GM21423 (cell line): ENCODE data around the gene RFX3.

Experiments used
- ATAC-seq: cut with Tn5 transposase; IDR thresholded peaks from one replicate; pipeline ENCODE4 v1.9.1; 2021; ENCODE audit warnings: mild to moderate bottlenecking, moderate library complexity; ENCODE audit not compliant: unreplicated experiment

The RFX3 gene

DNA sequence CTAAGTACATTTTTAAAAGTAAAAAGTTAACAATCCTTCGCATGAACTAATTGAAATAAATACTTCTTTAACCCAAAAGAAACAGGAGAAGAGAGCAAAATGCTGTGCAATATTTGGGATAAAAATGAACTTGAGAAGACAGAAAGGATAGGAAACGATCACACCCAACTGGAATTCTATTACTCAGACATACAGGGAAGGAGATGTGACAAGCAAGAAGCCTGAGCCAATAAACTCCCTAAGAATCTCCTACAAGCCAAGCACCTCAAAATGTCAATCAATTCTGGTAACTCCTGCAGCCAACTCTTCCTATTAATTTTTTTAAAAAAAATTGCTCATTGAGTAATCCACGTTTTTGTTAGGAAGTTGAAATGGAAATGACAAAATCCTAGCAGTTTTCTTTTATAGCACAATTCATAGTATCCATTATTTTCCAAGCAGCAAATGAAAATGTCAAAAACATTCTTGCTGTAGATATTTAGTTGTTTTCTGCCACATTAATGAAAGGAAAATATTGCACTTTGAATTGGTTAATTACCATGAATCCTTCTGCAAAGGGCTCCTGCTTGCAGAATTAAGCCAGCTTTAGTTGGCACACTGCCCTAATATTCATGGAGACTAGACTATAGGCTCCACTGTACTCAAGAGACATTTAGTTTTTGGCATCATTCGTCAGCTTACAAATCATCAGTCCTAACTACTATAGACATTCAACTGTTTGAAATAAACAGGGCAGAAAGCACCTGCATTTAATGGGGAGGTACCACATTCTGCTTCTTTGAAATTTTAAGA is 89.0 kb downstream of the RFX3 start:
- ATAC-seq = no peak

DNA sequence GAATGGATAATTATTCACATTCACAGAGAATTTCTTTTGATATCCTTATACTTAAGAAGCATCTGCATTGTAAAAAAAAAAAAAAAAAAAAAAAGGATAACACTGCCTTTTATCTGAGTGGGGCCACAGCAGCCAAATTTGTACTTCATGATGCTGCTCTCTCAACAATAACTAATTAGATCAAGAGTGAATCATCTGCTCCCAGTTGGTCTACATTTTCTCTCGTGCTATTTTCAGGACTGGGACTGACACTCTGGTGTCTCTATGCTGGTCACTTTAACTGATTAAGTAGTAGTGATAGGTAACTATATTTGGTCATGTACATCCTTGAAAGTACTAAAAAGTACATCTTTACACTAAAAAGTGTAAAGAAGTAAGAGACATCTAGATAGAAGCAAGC is 90.1 kb downstream of the RFX3 start:
- ATAC-seq = no peak

DNA sequence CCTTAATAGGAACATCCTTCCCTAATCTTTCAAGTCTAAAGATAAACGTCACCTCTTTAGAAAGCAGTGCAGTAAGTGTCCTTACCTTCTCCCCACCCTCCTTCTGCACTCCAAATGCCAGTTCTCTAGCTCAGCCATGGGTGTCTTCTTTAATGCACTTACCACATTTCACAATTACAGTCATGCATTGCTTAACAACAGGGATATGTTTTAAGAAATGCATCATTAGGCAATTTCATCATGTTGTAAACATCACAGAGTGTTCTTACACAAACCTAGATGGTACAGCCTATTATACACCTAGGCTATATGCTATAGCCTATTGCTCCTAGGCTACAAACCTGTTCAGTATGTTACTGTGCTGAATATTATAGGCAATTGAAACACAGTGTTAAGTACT is 91.2 kb downstream of the RFX3 start:
- no peak for ATAC-seq

DNA sequence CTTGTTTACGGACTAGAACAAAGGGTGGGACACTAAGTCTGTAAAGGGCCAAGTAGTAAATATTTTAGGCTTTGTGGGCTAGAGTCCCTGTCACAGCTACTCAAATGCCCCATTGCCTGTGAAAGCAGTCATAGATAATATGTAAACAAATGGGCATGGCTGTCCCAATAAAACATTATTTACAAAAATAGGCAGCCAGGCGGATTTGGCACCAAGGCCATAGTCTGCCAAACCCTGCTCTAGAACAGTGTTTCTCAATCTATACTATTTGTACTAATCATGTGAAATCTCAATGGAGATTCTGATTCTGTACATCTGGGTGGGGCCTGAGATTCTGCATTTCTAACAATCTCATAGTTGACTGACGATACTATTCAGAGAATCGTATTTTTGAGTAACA is 92.0 kb downstream of the RFX3 start:
- no peak for ATAC-seq

DNA sequence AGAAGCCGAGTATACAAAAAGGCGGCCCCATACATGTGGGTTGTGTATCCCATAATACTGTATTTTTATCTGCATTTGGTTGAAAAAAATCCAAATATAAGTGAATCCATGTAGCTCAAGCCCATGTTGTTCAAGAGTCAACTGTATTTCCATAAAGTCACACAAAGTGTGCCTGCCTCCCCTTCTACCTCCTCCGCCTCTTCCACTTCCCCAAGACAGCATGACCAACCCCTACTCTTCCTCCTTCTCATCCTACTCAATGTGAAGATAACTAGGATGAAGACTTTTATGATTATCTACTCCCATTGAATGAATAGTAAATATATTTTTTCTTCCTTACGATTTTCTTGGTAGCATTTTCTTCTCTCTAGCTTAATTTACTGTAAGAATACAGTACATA is 92.7 kb downstream of the RFX3 start:
- no peak for ATAC-seq

DNA sequence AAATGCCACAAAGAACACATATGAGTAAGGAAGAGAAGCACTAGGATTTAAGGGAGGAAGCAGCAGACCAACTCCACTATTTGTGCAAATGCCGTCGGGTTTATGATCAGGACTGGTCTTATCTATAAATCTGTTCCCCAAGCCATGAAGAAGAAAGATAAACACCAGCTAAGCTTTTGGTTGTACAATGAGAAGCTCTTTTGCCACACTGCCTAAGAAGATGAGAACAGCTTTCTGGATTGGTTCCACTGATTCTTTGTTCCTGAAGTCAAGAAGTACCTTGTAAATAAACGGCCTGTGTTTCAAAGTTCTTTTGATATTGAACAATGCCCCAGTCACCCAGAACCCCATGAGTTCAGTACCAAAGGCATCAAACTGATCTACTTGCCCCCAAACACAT is 93.9 kb downstream of the RFX3 start:
- no peak for ATAC-seq

DNA sequence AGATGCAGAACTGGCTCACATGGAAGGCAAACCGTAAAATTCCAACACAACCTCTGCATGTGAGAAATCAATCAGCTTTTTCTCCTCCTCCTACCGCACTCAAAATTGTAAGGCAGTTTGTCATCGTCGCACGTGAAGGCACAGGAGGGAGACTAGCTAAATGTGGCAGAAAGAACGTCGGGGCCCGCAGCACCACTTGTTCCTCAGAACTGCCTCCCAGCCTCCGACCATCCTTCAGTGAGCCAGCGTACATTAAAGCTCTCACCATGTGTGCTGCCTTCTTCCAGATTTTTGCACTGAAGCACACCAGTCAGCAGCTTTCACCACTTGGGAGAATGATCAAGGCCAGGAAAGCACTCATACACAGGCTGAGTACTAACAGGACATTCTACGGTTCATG is 105.9 kb downstream of the RFX3 start:
- no peak for ATAC-seq

DNA sequence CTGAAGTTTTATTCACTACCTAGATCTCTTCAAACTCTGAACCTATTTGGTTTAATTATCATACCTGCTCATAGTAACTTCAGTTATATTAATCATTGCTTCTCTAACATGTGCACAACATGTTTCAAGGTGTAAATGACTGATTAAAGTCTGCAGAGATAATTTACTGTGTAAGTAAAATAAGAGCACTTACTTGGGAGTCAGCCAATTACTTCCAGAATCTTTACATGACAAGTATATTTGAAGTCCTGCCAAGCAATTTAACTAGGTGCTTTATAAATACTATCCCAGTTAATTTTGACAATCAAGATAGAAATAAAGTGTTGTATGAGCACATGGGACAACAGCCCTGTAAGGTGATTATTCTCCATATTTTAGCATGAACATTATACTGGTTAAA is 109.9 kb downstream of the RFX3 start:
- no peak for ATAC-seq

DNA sequence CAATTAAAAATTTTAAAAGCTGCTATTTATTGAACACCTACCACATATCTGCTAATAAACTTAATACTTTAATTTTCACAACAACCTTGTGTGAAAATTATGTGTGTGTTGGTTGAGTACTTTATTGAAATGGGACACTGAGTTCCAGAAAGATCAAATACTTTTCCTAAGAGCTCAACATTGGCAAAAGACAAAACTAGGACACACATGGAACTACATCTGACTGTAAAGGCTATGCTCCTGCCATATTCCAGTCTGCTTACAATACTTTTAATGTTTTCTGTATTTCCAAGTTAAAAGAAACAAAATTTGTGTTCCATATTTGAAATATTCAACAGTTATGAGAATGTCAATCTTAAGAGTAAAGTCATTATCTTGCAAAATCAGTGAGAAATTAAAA is 111.8 kb downstream of the RFX3 start:
- ATAC-seq = no peak

DNA sequence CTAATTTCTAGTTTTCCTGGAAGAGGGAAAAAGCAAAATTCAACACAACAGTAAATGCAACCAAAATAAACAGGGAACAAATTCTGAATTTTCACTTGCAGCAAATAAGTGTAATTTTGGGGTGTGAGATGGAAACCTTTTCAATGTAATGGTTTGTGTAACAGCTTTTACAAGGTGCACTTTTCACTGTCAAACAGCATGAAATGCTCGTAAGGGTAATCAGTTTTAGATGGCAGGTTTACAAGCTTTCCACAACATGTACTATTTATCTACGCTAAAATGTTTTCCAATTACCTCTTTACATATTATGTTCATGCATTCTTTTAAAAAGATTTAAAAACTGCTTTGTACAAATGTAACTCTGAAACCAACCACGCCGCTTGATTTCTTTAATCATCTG is 115.3 kb downstream of the RFX3 start:
- ATAC-seq = no peak

DNA sequence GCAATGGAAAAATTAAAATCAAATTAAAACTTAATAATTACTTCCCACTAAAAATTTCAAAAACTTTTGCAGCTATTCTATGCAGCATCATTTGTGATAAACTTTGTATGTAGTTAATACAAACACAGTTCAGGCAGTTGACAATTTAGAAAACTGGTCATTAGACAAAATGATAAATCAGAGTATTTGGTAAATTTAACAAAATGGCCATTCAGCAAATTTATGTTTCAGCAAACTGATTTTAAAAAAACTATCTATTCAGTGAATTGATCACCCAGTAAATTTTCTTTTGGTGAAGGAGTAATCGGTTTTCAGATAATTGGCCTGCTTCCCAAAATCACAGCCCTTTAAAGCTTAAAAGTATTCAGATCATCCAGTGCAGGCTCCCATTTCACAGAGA is 116.3 kb downstream of the RFX3 start:
- ATAC-seq = no peak

DNA sequence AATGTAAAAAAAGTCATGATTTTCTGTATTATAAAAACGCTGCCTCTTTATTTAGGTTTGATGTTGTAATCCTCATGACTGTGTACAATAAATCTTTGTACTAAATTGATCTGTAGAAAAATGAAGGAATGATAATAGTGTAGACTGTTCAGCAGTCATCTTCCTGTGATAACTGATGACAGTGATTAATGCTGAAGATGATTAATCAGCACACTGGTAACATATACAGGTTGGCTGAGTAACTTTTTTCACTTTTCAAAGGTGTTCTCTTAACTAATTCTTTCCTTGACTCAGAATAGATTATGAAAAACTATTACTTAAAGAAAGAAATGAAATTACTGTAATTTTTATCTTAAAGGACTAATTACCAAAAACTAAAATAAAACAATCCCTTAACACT is 122.5 kb downstream of the RFX3 start:
- ATAC-seq = no peak

DNA sequence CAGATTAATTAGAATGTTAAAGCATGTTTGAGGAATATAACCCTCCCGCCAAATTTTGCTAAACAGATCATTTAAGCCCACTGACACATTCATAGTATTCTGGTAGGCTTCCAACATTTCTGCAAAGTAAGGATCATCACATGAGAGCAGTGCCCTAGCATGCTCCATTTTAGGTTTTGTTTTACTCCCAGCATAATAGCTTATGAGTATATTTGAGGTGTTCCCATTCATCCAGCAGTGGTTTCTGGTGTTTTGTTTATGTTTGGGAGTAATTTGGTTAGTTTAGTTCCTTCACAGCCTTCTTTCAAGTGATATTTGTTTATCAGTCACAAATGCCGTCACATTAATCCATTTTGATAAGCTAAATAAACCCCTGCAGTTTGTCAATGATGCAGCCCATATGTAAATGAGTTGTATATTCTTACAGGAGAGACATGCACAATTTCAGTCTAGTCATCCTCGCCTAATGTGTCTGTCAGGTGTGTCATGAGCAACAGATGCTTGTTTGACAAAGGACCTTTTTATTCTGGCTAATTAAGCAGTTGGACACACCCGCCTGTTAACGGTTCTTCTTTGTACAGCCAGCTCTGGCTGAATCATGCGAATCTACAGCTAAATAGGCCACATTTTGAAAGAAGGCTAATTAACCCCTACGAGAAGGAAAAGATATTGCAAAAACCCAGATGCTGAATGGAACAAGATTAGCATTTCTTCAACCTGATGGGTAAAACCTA is 124.4 kb downstream of the RFX3 start:
- no peak for ATAC-seq

DNA sequence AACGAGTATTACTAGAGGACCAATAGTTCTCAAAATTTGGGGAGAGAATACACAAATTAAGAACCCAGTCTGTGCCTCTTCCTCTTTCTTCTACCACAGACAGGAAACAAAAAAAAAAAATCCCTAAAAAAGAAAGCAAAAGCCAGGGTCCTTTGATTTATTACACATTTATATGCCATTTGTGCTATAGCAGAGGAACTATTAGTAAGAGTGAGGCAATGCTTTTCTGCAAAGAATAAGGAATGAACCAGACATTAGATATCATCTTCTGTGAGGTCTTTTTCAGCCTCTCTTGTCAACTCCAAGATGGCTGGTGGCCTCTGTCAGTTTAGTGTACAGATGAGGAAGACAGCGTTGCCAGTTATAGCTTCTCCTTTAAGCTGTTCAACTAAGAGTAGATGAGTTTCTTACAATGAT is 127.6 kb downstream of the RFX3 start:
- ATAC-seq = peak; percentile 75

DNA sequence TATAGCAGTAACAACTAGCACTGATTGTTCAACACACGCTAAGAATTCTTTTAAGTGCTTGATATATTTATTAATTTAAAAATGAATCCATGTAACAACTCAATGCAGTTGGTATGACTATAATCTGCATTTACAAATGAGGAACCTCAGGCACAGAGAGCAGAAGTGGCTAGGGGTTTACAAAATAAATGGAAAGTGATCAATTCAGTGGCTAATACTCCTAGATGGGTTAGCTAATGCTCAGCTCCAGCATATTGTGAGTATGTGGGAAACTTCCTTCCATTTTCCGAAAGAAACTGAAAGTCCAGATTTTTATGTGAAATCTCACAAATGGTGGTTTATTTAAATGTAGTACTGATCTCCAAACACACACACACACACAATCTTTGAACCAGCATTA is 128.0 kb downstream of the RFX3 start:
- peak; percentile 37 for ATAC-seq

DNA sequence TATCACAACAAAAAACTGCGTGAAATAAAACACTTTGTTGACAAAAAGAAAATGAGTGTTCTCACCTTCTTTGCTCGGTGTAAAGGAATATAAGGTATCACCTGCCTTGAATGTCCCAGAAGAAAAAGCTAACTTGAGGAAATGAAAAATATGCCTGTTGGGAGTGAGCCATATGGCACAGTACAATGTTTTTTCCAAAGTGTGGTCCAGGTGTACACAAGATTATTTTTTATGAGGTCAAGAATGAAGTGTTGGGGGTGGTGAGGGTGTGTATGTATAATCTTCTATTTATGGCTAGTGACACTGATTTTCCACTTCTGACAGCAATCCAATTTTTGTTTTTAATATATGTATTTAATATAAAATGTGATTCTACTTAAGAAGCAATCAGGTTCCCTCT is 134.4 kb downstream of the RFX3 start:
- no peak for ATAC-seq

DNA sequence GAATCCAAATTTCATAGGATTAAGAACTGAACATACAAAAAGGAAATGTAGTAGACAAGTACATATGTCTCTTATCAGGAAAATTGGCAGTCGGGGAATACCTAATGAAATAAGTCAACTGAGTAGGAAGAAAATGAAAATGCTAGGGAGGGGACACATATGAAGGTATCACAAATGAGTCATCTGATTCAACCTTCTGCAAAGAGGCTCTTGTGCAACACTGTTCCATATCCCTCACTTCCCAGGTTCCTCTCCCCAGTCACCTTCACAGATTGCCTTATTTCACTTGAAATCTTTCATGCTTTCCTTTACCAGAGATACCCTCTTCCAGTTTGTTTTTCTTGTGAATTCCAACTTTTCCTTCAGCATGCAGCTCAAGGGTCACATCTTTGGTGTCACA is 139.0 kb downstream of the RFX3 start:
- ATAC-seq = no peak

DNA sequence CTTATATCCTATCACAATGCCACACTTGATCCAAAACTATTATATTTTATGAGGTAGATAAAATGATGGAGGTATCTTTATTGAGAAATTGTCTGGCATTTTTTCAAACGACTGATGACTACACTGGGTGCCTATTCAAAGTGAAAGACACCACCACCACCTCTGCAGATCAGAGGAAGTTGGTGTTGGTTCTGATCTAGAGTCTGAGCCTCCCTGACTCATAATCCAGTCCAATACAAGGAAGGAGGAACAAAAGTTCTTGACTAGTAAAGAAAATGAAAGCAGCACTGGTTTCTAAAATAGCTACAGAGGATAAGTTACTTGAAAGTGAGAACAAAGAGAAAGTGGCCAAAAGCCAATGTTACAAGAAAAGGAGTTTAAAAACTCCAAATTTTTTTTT is 139.9 kb downstream of the RFX3 start:
- ATAC-seq = peak; percentile 92

DNA sequence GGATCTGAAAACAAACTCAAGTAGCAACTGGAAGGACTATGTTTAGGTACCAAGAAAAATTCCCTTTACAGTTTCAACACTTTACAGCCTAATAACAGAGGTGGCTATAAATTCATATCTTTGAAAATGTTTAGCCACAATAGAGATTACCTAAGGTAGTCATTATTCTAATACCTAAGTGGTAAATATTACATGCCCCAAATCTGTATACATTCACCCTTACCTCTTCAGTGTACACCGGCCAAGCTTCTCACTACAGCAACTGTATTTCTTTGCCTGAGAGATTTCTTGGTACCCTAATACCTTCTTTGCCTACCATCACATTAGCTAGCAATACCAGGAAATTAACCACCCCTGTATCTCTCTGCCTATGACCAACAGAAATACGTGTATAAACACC is 154.0 kb downstream of the RFX3 start:
- ATAC-seq = no peak

DNA sequence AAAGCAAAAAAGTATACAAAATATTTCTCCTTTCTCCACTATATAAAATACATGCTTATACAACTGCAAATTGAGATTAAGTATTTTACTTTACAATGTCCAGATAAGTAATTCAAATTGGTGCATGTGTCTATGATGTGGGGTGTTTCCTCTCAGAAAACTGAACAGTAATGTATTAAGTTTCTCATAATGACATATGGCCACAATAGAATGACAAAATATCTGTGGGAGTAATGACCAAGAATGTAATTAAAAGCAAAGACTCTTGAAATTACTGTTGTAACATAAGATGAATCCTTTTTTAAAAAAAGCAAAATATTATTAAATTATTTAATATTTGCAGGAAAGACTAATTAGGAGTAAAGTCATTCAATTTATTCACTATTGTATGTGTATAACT is 155.1 kb downstream of the RFX3 start:
- ATAC-seq = no peak

DNA sequence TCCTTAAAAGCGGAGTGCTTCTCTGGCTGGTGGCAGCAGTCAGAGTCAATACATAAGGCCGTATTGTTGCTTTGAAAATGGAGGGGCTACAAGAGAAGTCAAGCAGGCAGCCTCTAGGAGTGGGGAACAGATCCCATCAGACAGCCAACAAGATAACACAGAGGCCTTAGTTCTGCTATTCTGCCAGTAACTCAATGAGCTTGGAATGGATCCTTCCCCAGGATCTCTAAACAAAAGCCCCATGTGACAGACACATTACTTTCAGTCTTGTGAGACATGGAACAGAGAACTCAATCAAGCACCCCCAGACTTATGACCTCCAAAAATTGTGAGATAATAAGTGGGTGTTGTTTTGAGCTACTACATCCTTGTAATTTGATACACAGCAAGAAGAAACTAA is 158.6 kb downstream of the RFX3 start:
- ATAC-seq = no peak

DNA sequence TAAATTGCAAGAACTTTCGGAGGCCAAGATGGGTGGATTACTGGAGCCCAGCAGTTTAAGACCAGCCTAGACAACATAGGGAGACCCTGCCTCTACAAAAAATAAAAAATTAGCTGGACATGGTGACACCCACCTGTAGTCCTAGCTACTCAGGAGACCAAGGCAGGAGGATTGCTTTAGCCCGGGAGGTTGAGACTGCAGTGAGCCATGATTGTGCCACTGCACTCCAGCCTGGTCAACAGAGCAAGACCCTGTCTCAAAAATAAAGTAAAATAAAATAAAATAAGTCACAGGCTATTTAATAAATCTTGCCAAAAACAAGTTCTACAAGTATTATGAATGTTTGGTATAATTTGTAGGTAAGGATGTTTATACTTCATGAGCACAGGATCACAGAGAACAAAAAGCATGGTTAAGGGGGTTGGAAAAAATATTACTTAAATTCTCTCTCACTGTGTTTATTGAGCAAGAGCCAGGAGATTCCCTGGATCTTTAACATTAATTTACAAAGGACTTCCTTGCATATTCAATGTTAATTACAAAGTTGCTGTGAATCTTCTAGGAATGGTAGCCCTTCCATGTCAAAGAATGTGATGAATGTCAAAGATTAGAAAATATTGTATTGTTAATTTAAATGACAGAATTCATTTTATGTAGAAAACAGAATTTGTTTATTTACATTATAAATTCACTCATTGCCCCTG is 164.0 kb downstream of the RFX3 start:
- ATAC-seq = no peak
